Adipocyte (in vitro differentiated cells): ENCODE measurements around the gene GUCD1.
"Not testable (repeated sequence)": the region's sequence is repeated elsewhere in the genome, so short reads cannot be mapped to it uniquely, and the experiment has no call there.

ENCODE experiments used
- DNase-seq: peaks from one replicate; pipeline ENCODE4 v3.0.0-alpha.2; 2015; ENCODE audit warnings: low read depth
- H3K27me3 ChIP-seq: replicated peaks from 2 replicates; pipeline ENCODE4 v1.7.0; 2013; ENCODE audit warnings: mild to moderate bottlenecking, low read length, moderate library complexity; ENCODE audit not compliant: control insufficient read depth, insufficient read depth
- H3K36me3 ChIP-seq: 2 replicates; pipeline ENCODE4 v1.7.0; 2013; ENCODE audit warnings: low read length, mild to moderate bottlenecking, moderate library complexity; ENCODE audit not compliant: control insufficient read depth, insufficient read depth, severe bottlenecking
- H3K4me1 ChIP-seq: 2 replicates; pipeline ENCODE4 v1.7.0; 2013; ENCODE audit warnings: mild to moderate bottlenecking, low read length, moderate library complexity; ENCODE audit not compliant: control insufficient read depth, insufficient read depth
- H3K4me3 ChIP-seq: 2 replicates; pipeline ENCODE4 v1.7.0; 2013; ENCODE audit warnings: mild to moderate bottlenecking, low read length, moderate library complexity
- H3K9ac ChIP-seq: 2 replicates; pipeline ENCODE4 v1.7.0; 2013; ENCODE audit warnings: mild to moderate bottlenecking, low read length, moderate library complexity
- H3K9me3 ChIP-seq: 2 replicates; pipeline ENCODE4 v1.7.0; 2013; ENCODE audit warnings: mild to moderate bottlenecking, low read length, moderate library complexity; ENCODE audit not compliant: control insufficient read depth

The GUCD1 gene

GRCh38 chr22:24595228-24595627, 40.3 kb upstream of the GUCD1 start:
- H3K4me3 ChIP-seq = no peak overlapping the region

GRCh38 chr22:24594569-24595120, 39.7 kb upstream of the GUCD1 start:
- H3K4me3 ChIP-seq = no peak overlapping the region
- no peaks in the 10 kb centered on the region for H3K36me3 ChIP-seq
- no peaks in the 10 kb centered on the region for H3K27me3 ChIP-seq
- H3K4me1 ChIP-seq = peaks cover 3% of the 10 kb centered on the region
- no peak overlapping the region for H3K9ac ChIP-seq
- DNase-seq = no peak
- no peaks in the 10 kb centered on the region for H3K9me3 ChIP-seq

More at GRCh38 chr22:24595228-24595627, 40.3 kb upstream of the GUCD1 start:
- Histone ChIP-seq H3K27me3 (no peaks in the 10 kb centered on the region), H3K4me1 (peaks cover 3% of the 10 kb centered on the region), H3K9ac (no peak overlapping the region), H3K36me3 (no peaks in the 10 kb centered on the region), H3K9me3 (no peaks in the 10 kb centered on the region)
- DNase-seq = no peak

GRCh38 chr22:24593836-24594568, 39.1 kb upstream of the GUCD1 start:
- DNase-seq = no peak
- no peak overlapping the region for H3K4me3 ChIP-seq

DNA sequence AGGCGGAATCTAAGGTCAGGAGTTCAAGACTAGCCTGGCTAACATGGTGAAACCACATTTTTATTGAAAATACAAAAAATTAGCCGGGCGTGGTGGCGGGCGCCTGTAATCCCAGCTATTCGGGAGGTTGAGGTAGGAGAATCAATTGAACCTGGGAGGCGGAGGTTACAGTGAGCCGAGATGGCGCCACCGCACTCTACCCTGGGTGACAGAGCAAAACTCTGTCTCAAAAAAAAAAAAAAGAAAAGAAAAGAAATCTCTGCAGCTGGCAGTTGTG, 38.6 kb upstream of the GUCD1 start:
- H3K4me3 ChIP-seq = peak overlapping the region; percentile 80
- not testable (repeated sequence) for H3K9me3 ChIP-seq, H3K27me3 ChIP-seq, DNase-seq, H3K4me1 ChIP-seq, H3K36me3 ChIP-seq
- H3K9ac ChIP-seq = peak overlapping the region; percentile 75

More at GRCh38 chr22:24593836-24594568, 39.1 kb upstream of the GUCD1 start:
- Histone ChIP-seq H3K9ac (peak overlapping the region; percentile 75), H3K36me3 (no peaks in the 10 kb centered on the region), H3K4me1 (peaks cover 3% of the 10 kb centered on the region), H3K27me3 (no peaks in the 10 kb centered on the region), H3K9me3 (no peaks in the 10 kb centered on the region)

- Histone ChIP-seq H3K36me3 (peaks cover 2% of the 10 kb centered on the region), H3K9ac (peak within 1 kb of the TSS; percentile 75), H3K9me3 (no peaks in the 10 kb centered on the region), H3K27me3 (no peaks in the 10 kb centered on the region), H3K4me1 (peaks cover 3% of the 10 kb centered on the region), H3K4me3 (peak within 1 kb of the TSS; percentile 80)
- peak; percentile 91 for DNase-seq
Observed at GRCh38 chr22:24592851-24593558, 38.1 kb upstream of the GUCD1 start, which contains the start of gene LRRC75B. TSS of gene LRRC75B (minus strand) at chr22:24593073. CDS start at chr22:24593039, 34 bp downstream.

DNA sequence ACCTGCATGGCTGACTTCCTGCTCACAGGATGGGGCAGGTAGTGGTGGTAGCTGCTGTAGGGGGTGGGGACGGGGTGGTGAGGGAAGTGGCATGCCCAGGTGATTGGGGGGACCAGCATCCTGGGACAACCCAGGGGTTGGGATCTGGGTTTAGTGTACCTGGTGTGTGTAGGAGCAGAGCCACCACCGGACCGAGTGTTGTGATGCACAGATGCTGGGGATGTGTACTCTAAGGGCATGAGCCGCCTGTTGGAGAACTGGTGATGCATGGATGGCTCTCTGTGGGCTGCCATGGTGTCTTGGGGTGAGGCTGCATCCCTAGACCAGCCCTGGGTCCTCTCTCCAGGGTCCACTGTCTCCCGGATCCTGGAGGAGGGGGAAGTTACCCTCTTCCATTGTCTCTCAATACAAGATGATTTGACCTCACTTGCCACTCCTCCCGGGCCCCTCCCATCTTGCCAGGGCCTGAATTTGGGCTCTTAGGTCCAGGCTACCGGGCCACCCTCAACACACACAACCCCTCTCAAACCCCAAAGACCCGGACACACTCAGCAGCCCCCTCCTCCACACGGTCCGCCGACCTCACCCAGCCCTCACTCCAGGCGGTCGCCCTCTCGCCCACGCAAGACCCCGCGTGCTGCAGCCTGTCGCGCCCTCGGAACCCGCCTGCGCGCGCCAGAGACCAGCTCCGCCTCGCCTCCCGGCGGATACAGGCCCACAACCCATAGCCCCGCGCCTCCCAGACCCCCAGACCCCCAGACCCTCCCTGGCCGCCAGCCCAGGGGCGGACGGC, 37.3 kb upstream of the GUCD1 start:
- H3K27me3 ChIP-seq = no peaks in the 10 kb centered on the region
- H3K4me3 ChIP-seq = peak overlapping the region; percentile 80
- no peak for DNase-seq
- H3K36me3 ChIP-seq = peaks cover 10% of the 10 kb centered on the region
- peaks cover 3% of the 10 kb centered on the region for H3K4me1 ChIP-seq
- H3K9me3 ChIP-seq = no peaks in the 10 kb centered on the region
- peak overlapping the region; percentile 75 for H3K9ac ChIP-seq

DNA sequence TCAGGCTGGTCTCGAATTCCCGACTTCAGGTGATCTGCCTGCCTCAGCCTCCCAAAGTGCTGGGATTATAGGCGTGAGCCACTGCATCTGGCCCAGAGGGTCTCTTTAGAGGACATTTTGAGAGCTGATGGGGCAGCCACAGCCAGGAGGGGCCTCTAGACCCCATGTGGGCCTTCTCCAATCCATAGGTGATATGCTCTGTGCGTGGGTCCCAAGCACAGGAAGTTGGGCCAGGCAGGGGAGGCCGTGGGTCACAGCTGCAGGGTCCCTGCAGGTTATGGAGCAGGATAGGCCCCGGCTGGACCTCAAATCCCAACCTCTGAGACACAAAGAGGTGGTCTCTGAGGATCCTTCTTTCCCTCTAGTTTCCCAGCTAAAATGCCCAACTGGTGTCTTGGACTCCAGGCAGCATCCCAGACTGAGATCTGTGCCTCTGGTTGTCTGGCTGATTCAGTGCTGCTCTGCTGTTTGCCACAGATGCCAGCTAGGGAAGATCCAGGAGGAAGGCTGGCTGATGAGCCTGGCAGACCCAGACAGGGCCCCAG, 36.4 kb upstream of the GUCD1 start:
- H3K36me3 ChIP-seq = peaks cover 10% of the 10 kb centered on the region
- H3K4me1 ChIP-seq = peaks cover 3% of the 10 kb centered on the region
- H3K9ac ChIP-seq = no peak overlapping the region
- H3K4me3 ChIP-seq = no peak overlapping the region
- H3K9me3 ChIP-seq = no peaks in the 10 kb centered on the region
- H3K27me3 ChIP-seq = no peaks in the 10 kb centered on the region
- no peak for DNase-seq

DNA sequence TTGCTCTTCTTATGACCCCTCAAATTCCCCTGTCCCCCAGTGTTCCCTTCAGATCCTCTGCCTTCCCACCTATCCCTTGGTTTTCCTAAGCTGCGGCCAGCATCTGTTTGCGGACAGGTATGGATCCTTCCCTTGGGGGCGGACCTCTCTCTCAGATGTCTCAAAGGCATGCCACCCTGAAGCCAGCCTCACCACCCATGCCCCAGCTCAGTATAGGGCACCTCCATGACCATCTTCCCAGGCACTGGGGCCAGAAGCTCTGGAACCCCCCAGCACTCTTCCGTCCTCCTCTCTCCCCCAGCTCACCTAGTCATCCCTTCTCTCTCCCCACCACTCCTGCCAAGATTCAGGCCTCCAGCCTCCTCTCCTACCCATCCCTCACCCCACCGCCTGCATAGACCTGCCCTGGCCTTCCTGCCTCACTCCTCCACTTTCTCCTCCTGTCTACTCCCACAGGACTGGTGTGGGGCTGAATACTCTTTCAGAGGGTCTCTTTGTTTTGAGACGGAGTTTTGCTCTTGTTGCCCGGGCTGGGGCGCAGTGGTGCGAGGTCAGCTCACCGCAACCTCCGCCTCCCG, 35.7 kb upstream of the GUCD1 start:
- Histone ChIP-seq H3K27me3 (no peaks in the 10 kb centered on the region), H3K9me3 (no peaks in the 10 kb centered on the region), H3K4me3 (no peak overlapping the region), H3K9ac (no peak overlapping the region), H3K36me3 (peaks cover 14% of the 10 kb centered on the region), H3K4me1 (peaks cover 3% of the 10 kb centered on the region)
- no peak for DNase-seq

DNA sequence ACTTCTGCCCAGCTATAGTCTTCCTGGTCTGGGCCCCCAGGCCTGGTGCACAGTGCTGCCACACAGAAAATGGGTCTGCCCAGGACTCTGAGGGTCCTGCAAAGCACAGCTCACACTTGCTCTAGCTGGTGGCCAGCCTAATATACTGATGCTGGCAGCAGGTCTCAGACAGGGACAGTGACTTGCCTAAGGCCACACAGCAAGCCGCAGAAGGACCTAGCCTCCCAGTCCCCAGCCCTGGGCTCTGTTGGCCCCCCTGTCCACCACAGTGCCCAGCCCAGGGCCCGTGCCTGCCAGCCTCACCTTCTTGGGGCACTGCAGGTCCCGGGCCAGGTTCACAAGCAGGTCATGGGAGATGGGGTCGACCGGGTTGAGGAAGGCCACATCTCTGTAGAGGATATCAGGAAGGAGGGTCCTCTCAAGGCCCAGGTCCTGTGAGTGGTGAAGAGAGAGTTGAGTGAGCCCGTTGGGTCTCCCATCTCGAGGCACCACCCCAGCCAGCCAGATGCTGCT, 34.6 kb upstream of the GUCD1 start:
- Histone ChIP-seq H3K4me3 (no peak overlapping the region), H3K36me3 (peaks cover 14% of the 10 kb centered on the region), H3K9ac (no peak overlapping the region), H3K4me1 (peaks cover 3% of the 10 kb centered on the region), H3K9me3 (no peaks in the 10 kb centered on the region), H3K27me3 (no peaks in the 10 kb centered on the region)
- no peak for DNase-seq

- Histone ChIP-seq H3K9ac (no peak overlapping the region), H3K9me3 (no peaks in the 10 kb centered on the region), H3K36me3 (peaks cover 14% of the 10 kb centered on the region), H3K27me3 (no peaks in the 10 kb centered on the region), H3K4me1 (peaks cover 5% of the 10 kb centered on the region), H3K4me3 (no peak overlapping the region)
- no peak for DNase-seq
Observed at GRCh38 chr22:24588757-24589481, 34.0 kb upstream of the GUCD1 start.
